ENCODE data around the gene SPSB3.

Gene SPSB3

DNA sequence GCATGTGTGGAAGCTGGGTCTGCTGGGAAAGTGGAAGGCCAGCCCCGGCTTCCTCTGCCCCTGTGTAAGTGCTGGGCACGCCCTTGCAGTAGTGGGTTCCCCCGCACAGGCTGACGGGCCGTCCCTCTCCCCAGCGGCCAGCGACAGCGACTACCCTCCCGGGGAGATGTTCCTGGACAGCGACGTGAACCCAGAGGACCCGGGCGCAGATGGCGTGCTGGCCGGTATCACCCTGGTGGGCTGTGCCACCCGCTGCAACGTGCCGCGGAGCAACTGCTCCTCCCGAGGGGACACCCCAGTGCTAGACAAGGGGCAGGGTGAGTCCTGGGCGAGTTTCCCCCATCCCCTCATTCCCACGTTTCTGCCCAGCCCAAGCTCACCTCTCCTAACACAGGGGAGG is 16.5 kb downstream of the SPSB3 start:
- in situ Hi-C loops (cut with MboI; ENCODE audit: low sequenced_read_pairs), result no loop called here

DNA sequence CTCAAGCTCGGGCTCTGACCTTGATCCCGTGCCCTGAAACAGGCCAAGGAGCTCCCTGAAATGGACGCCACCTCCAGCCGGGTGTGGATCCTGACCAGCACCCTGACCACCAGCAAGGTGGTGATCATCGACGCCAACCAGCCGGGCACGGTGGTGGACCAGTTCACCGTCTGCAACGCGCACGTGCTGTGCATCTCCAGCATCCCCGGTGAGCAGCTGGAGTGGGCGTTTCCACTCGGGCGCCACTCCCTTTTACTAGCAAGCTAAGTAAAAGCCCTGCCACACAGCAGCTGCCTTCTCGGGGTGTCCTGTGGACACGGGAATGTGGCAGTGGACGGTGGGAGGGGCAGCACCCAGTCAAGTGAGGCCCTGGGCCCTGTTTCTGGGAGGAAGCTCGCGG is 17.4 kb downstream of the SPSB3 start:
- in situ Hi-C loops (cut with MboI; ENCODE audit: low sequenced_read_pairs), result no loop called here

DNA sequence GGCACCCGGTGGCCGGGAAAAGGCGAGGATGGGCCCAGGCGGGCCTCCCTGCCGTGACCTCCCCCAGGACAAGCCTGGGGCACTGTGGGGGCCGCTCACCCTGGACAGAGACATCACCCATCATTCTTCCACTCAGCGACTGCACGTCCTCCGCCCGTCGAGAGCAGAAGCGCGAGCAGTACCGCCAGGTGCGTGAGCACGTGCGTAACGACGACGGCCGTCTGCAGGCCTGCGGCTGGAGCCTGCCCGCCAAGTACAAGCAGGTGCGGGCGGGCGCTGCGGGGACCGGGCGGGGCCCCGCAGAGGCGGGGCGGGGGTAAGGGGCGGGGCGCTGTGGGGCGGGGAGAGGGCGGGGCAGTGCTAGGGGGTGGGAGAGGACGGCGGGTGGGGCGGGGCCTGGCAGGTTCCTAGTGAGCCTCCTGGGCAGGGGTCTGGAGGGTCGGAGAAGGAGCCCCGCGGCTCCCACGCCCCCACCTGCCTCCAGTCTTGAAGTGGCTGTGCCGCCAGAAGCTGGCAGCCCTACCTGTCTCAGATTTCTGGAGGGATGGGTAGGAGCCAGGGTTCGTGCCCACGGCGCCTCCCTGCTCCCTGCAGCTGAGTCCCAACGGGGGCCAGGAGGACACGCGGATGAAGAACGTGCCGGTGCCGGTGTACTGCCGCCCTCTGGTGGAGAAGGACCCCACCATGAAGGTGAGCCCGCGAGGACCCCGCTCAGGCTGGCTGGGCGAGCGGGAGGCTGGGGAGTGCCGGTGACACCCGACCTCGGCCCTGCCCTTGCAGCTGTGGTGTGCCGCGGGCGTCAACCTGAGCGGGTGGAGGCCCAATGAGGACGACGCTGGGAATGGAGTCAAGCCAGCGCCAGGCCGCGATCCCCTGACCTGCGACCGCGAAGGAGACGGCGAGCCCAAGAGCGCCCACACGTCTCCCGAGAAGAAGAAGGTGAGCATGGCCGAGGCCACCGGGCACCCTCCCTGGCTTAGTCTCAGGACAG is 18.6 kb downstream of the SPSB3 start:
- in situ Hi-C loops (cut with MboI; ENCODE audit: low sequenced_read_pairs), result no loop called here

DNA sequence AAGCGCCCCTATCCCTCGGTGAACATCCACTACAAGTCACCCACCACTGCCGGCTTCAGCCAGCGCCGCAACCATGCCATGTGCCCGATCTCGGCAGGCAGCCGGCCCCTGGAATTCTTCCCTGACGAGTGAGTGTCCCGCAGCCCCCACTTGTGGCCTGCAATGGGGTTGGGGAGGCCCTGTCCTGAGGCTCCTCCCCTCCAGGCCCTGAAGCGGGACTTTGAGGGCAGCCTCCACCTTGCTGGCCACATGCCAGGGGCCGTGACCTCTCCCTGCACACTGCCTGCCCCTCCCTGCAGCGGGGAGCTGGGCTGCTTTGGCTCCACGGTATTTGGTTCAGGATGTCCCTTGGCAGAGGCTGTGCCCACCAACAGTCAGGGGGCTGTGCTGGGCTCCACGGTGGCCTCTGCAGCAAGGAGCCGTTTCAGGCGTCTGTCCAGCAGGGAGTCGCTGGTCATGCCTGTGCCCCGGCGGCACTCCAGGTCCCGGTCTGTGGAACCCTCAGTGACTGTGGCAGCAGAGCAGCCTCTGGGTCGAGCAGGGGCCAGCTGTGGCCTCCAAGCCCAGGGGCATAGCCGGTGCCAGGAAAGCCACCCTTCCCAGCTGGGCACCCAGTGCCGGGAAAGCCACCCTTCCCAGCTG is 19.4 kb downstream of the SPSB3 start:
- in situ Hi-C loops (cut with MboI; ENCODE audit: low sequenced_read_pairs), result no loop called here

DNA sequence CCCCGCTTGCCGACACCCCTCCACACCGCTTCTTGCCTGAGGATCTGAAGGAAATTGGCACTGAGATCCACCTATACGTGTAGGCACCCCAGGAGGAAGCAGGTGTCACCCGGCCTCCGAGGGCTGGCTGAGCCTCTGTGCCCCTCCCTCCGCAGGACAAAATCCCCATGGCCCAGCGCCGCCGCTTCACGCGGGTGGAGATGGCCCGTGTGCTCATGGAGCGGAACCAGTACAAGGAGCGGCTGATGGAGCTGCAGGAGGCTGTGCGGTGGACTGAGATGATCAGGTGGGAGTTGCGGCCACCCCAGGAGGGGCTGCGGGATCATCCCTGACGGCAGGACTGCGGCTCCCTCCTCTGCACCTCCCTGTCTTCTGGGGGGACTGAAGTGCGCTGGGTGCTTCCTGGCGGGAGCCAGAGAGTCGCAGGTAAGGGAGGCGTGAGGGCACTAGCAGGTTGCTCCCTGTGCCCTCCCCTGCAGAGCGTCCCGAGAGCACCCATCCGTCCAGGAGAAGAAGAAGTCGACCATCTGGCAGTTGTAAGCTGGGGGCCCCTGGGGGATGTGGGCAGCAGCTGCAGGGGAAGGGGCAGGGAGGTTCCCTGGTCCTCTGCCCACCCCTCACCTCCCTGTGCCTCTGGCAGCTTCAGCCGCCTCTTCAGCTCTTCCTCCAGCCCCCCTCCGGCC is 20.0 kb downstream of the SPSB3 start:
- in situ Hi-C loops (cut with MboI; ENCODE audit: low sequenced_read_pairs), result no loop called here

DNA sequence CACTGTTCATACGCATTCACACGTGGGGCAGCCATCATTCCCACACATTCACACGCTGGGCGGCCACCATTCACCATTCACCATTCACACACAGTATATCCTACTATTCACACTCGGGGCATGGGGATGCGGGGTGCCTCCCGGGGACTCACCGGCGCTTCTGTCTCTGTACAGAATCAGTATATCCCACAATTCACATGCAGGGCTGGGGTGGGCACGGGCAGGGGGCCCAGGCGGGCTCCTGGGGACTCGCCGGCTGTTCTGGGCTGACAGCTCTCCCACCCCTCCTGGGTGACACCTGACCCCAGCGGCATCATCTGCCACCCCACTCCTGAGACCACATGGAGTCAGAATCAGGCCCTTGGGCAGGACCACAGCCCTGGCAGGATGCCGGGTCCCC is 20.6 kb downstream of the SPSB3 start:
- in situ Hi-C loops (cut with MboI; ENCODE audit: low sequenced_read_pairs), result no loop called here

DNA sequence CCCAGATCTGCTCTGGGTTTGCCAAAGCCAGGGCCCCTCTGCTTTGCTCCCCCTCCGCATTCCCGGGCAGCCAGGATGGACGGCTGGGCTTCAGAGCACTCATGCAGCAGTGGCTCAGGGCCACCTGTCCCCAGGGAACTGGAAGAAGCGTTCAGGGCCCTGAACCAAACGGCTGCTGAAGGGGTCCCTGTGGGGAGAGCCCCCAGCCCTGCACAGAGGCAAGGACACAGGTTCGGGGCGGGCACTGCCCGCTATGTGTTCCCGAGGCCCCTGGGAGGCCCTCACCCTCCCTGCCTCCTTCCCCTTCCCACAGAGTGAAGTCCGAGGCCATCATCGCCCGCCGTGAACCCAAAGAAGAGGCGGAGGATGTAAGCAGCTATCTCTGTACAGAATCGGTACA is 21.5 kb downstream of the SPSB3 start:
- in situ Hi-C loops (cut with MboI; ENCODE audit: low sequenced_read_pairs), result no loop called here

DNA sequence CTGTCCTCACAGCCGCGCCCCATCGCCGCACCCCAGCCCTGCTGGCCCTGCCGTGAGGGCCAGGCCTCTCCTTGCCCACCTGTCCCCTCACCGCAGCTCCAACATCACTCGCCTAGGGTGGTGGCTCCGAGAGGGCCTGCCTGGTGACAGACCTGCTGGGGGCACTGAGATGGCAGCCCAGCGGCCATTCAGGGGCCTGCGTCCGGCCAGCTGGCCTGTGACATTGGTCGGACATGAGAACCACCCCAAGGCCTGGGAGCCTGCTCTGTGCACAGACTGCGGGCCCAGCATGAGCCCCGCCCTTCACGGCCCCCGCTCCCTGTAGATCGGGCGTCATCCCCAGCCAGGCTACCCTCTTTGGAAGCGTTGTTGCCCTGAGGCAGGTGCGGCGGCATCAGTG is 22.9 kb downstream of the SPSB3 start:
- in situ Hi-C loops (cut with MboI; ENCODE audit: low sequenced_read_pairs), result no loop called here

DNA sequence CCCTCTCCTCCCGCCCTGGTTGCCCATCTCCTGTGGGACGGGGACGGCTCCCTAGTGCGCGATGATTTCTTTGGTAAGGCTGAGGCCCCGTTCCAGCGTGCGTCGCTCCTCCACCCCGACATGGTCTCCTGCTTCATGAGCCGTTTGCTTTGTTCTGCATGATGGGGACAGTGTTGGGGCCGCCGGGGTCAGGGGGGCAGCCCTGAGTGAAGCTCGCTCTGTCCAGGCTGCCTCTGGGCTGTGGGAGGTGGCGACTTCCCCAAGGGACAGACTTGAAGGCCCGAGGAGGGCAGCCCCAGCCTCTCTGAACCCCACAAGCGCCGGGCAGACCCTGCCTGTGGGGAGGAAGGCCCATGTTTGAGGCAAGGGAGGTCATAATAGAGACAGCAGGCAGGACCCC is 23.4 kb downstream of the SPSB3 start:
- in situ Hi-C loops (cut with MboI; ENCODE audit: low sequenced_read_pairs), result no loop called here

DNA sequence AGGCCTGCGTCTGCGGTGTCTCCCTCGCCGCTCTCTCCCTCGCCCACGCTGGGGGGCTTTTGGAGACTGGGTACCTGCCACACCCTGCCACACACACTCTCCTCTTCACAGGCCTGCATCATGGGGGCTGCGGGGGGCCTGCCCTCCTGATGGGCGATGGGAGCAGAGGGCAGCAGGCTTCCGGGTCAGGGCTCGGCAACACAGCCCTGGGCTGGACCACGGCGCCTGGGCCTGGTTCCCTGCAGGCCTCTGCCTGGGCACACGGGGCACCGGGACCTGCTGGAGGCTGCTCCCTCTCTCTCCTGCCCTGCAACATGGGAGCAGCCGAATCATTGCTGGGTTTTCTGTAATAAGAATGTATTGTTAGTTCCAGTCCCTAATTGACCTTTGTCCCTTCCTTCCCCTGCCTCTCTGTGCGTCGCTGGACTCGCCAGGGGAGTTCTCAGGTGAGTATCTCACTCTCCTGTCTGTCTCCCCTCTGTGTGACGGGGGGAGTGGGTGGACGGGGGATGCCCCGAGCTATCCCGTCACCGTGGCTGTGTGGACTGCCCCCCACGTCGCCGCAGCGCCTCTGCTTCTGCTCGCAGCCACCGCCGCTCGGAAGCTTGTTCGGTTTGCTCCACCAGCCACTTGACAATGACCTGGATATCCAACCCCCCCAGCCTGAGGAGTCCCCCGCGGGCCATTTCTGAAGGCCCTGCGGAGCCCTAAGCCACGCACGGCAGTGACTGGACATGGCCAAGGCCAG is 24.5 kb downstream of the SPSB3 start:
- in situ Hi-C loops (cut with MboI; ENCODE audit: low sequenced_read_pairs), result no loop called here

DNA sequence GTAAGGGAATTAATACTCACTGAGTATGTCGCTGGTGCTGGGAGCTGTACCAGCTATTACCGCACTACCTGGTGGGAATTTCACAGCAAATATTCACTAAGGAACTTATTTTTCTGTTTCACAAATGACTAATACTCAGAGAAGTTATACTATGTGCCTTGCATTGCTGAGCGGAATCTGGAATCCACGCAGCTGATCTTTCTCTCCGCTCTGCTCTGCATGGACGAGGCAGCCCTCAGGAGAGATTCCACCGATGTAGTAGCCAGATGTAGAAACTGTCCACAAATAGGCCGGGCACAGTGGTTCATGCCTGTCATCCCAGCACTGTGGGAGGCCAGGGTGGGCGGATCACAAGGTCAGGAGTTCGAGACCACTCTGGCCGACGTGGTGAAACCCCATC is 28.2 kb downstream of the SPSB3 start:
- in situ Hi-C loops (cut with MboI; ENCODE audit: low sequenced_read_pairs), result no loop called here

DNA sequence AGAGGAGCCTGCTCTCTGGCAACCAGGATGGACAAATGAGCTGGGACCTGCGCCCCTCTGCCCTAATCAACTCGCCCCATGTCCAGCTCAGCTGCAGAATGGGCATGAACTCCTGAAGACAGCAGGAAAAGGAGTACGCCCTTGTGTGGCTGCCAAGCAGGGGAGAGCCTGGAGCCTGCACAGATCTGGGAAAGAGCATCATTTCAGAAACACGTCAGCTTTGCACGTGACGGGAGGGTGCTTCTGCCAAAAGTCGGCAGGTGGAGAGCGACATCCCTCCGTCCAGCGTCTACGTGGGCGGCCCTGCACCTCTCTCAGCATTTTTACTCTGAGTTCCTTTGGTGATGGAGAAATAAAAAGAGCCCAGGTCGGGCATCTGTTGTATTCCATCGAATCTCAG is 29.5 kb downstream of the SPSB3 start:
- in situ Hi-C loops (cut with MboI; ENCODE audit: low sequenced_read_pairs), result no loop called here

DNA sequence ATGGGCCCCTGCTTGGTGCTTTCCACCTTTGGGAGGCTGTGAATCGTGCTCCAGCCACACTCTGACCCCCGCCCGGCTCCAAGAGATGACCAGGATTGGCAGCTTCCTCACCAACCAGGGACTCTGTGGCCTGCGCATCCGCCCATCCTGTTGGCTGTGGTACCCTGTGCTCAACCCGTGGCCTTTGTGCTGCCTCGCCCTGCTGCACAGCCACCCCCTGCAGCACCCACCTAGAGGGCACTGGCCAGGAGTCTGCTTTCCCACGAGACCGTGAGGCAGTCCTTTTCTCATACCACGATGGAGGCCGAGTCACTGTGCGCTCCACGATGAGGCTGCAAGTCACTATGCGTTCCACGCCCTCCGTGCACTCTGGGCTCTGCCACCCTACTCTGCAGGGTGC is 30.4 kb downstream of the SPSB3 start:
- in situ Hi-C loops (cut with MboI; ENCODE audit: low sequenced_read_pairs), result no loop called here

DNA sequence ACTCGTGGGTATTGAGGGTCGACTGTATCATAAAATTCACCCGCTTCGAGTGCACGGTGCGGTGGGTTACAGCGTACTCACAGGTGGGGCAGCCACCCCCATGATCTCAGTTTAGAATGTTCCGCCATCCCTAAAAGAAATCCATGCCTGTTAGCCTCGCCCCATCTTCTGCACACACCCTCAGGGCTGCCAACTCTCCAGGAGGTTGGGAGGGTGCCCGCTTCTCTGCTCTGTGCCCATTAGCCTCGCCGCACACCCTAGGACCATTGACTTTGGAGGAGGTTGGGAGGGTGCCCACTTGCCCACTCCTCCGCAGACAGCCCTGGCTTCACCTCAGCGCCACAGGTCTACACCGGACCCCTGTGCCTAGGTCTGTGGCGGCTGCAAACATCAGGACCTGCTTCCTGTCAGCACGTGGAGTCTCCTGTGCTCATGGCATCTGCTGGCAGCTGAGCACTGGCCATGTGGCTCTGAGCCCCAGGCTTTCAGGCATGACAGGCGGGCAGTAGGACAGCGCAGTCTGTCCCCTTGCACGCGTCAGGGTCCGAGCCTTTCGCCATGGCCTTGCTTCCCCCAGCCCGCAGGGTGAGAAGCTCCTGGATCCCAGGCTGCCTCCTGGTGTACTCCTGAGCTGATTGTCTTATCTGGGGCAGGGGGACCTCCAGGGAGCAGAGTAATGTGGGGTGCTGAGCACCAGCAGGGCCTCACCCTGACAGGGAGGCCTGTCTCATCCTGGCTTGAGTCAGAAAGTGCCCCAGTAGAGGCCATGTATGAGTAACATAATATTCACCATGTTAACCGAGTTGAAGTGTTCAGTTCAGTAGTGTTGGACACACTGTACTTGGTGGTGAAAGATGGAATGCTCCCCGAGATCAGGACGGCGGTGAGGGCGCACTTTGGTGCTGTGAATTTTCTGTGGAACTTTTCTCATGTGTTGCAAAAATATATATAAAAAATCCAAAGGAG is 32.9 kb downstream of the SPSB3 start:
- in situ Hi-C loops (cut with MboI; ENCODE audit: low sequenced_read_pairs), result no loop called here

DNA sequence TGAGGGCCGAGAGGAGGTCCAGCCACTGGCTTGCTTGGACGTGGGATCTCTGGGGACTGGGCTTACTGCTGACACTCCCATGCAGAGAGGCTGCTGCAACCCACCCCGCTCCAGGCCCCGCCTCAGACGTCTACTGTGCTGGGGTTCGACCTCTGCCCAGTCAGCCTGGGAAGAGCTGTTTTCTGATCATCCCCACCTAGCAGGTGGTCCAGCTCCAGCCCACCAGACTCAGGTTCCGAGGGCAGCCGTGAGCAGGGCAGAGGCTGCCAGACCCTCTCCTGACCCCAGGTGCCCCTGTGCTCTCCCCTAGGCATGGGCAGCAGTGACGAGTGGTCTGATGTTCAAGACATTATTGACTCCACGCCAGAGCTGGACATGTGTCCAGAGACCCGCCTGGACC is 34.4 kb downstream of the SPSB3 start:
- in situ Hi-C loops (cut with MboI; ENCODE audit: low sequenced_read_pairs), result no loop called here

DNA sequence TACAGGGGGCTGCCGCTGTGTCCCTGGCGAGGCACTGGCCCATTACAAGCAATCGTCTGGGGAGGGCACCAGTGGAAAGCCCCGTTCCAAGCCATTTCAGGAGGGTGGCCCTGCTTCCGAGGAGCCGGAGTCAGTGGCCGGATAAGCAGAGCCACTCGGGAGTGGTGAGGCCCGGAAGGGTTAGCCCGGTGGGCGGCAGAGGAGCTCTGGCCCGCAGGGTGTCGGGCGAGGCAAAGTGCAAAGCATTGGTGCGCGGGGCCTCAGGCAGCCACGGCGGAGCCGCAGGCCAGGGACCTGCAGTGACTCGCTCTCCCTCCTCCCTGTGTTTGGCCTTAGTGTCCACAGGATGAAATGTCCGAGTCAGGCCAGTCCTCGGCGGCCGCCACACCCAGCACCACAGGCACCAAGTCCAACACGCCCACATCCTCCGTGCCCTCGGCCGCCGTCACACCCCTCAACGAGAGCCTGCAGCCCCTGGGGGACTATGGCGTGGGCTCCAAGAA is 35.6 kb downstream of the SPSB3 start:
- in situ Hi-C loops (cut with MboI; ENCODE audit: low sequenced_read_pairs), result no loop called here

DNA sequence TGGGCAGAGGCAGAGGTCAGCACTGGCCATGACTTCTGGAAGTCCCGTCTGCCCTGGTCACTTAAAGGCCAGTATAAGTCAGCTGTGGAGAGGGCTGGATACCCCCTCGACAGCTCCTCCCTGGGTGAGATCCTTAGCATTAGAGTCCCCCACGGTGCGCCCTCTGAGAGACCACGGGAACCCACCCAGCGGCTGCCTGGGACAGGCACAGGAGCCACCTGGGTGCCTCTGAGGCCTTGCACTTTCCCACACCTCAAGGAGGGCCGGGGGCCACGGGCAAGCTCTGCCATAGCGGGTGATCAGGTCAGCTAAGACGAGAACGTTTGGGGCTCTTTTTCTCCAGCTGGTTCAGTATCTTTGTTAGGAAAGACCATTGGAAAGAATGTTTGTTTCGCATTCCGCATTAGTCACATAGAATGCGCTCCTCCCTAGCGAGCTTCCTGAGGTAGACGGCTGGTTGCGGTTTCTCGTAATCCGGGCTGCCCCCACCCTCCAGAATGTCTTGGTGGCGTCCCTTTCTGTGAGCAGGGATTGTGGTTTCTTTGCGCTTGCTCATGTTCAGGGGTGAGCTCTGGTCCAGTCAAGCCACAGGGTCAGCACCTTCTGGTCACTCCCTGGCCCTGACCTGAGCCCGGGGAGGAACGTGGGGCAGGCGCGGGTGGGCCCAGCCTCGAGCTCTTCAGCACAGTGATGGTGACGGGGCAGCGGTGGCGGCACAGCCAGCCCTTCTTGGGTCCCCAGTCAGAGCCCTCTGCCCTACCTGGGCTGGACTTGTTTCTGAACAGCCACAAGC is 36.3 kb downstream of the SPSB3 start:
- in situ Hi-C loops (cut with MboI; ENCODE audit: low sequenced_read_pairs), result no loop called here

DNA sequence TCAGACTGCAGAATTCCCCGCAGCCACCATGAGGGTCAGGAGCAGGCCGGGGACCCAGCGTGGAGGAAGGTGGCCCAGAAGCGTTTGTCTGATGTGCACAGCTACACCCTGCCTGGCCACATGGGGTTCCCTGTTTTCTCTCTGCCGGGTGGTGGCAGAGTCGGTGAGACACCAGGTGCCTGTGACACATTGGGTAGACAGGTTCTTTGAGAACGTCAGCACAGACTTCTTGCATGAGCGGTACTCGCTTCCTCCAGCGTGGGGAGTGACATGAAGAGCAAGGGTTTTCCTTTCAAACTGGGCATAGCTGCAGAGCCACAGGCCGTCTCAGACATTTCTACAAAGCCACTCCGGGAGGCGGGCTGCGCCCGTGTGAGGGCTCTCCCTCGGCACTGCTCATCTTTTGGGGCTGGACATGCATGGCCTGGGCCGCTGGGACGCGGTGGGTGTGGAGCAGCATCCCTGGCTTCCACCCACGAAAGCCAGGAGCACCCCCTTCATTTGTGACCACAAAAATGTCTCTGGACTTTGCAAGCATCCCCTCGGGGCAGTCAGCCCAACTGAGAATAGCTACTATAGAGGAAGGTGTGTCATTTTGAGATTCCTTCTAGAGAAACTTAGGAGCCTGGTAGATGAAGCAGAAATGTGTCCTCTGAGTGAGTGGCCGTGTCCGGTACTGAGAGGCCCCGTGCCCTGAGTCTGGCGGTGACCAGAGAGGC is 37.0 kb downstream of the SPSB3 start:
- in situ Hi-C loops (cut with MboI; ENCODE audit: low sequenced_read_pairs), result no loop called here

Measured in HL-60/S4 (cell line).